Central memory CD8-positive, alpha-beta T cell (primary cell): ENCODE data around the gene GPR3.
"Not testable (repeated sequence)": the region's sequence is repeated elsewhere in the genome, so short reads cannot be mapped to it uniquely, and the experiment has no call there.

Source experiments
- ATAC-seq: fragments of 150-1000 bp; cut with Tn5 transposase; replicated peaks from 2 replicates; pipeline ENCODE4 v1.10.0; 2022; ENCODE audit warnings: mild to moderate bottlenecking, moderate FRiP score, moderate number of reproducible peaks; ENCODE audit not compliant: poor library complexity, severe bottlenecking; ENCODE audit errors: extremely low read depth
- DNase-seq, 2 donors: peaks; one replicate each; pipeline ENCODE4 v3.0.0; 2021; ENCODE audit warnings: low spot score in 2 of 2
- H3K27ac Mint-ChIP-seq: one replicate; pipeline ENCODE4 v1.8.0; 2022; ENCODE audit warnings: low read depth, mild to moderate bottlenecking, moderate library complexity, mixed read lengths
- H3K27me3 Mint-ChIP-seq: one replicate; pipeline ENCODE4 v1.8.0; 2022; ENCODE audit warnings: mixed read lengths
- H3K36me3 Mint-ChIP-seq: one replicate; pipeline ENCODE4 v1.8.0; 2022; ENCODE audit warnings: mild to moderate bottlenecking, moderate library complexity, mixed read lengths; ENCODE audit not compliant: insufficient read depth
- H3K4me1 Mint-ChIP-seq: one replicate; pipeline ENCODE4 v1.8.0; 2022; ENCODE audit warnings: mixed read lengths
- H3K4me3 Mint-ChIP-seq: one replicate; pipeline ENCODE4 v1.8.0; 2022; ENCODE audit warnings: mild to moderate bottlenecking, moderate library complexity, mixed read lengths
- H3K9me3 Mint-ChIP-seq: one replicate; pipeline ENCODE4 v1.8.0; 2022; ENCODE audit warnings: mixed read lengths

The GPR3 gene

GRCh38 chr1:27416387-27417111 is 24.1 kb downstream of the GPR3 start:
- Mint-ChIP-seq H3K27me3 (no peaks in the 10 kb centered on the region), H3K4me1 (peaks cover 41% of the 10 kb centered on the region)

GRCh38 chr1:27417713-27418112 is 25.3 kb downstream of the GPR3 start:
- DNase-seq (no peak), ATAC-seq (no peak)
- peaks cover 45% of the 10 kb centered on the region for H3K36me3 Mint-ChIP-seq
- H3K9me3 Mint-ChIP-seq = no peaks in the 10 kb centered on the region
- no peaks in the 10 kb centered on the region for H3K27me3 Mint-ChIP-seq
- H3K4me1 Mint-ChIP-seq = peaks cover 50% of the 10 kb centered on the region
- H3K4me3 Mint-ChIP-seq = no peak overlapping the region
- peak overlapping the region; percentile 70 for H3K27ac Mint-ChIP-seq

More at GRCh38 chr1:27416387-27417111, 24.1 kb downstream of the GPR3 start:
- Mint-ChIP-seq H3K36me3 (peaks cover 51% of the 10 kb centered on the region), H3K27ac (peak overlapping the region; percentile 49), H3K4me3 (no peak overlapping the region), H3K9me3 (no peaks in the 10 kb centered on the region)
- peak in 1 of 2 donors; percentile 50 for DNase-seq
- ATAC-seq = peak; percentile 81

- ATAC-seq = peak; percentile 48
- Mint-ChIP-seq H3K4me3 (no peak overlapping the region), H3K27ac (peak overlapping the region; percentile 70), H3K27me3 (no peaks in the 10 kb centered on the region), H3K36me3 (peaks cover 40% of the 10 kb centered on the region), H3K4me1 (peaks cover 51% of the 10 kb centered on the region), H3K9me3 (no peaks in the 10 kb centered on the region)
- DNase-seq = no peak
These were observed 26.1 kb downstream of the GPR3 start for GRCh38 chr1:27418326-27419185.

- H3K36me3 Mint-ChIP-seq = peaks cover 29% of the 10 kb centered on the region
- H3K9me3 Mint-ChIP-seq = no peaks in the 10 kb centered on the region
- ATAC-seq (no peak), DNase-seq (no peak)
- H3K4me3 Mint-ChIP-seq = no peak overlapping the region
- H3K27me3 Mint-ChIP-seq = no peaks in the 10 kb centered on the region
- peaks cover 44% of the 10 kb centered on the region for H3K4me1 Mint-ChIP-seq
- no peak overlapping the region for H3K27ac Mint-ChIP-seq
These were observed 31.3 kb downstream of the GPR3 start for GRCh38 chr1:27423709-27424108.

GRCh38 chr1:27427329-27427728 is 34.9 kb downstream of the GPR3 start:
- H3K4me3 Mint-ChIP-seq = no peak overlapping the region

GRCh38 chr1:27427816-27428315 is 35.4 kb downstream of the GPR3 start:
- DNase-seq = no peak
- ATAC-seq = no peak
- Mint-ChIP-seq H3K4me3 (no peak overlapping the region), H3K36me3 (peaks cover 23% of the 10 kb centered on the region), H3K9me3 (no peaks in the 10 kb centered on the region), H3K4me1 (peaks cover 44% of the 10 kb centered on the region), H3K27ac (no peak overlapping the region), H3K27me3 (no peaks in the 10 kb centered on the region)

More at GRCh38 chr1:27427329-27427728, 34.9 kb downstream of the GPR3 start:
- Mint-ChIP-seq H3K9me3 (no peaks in the 10 kb centered on the region), H3K4me1 (peaks cover 49% of the 10 kb centered on the region), H3K36me3 (peaks cover 23% of the 10 kb centered on the region), H3K27me3 (no peaks in the 10 kb centered on the region), H3K27ac (no peak overlapping the region)
- ATAC-seq (no peak), DNase-seq (no peak)

- no peak for ATAC-seq
These were observed 36.0 kb downstream of the GPR3 start for GRCh38 chr1:27428316-27429028.

GRCh38 chr1:27429029-27429425 is 36.6 kb downstream of the GPR3 start:
- Mint-ChIP-seq H3K4me3 (peak overlapping the region; percentile 11), H3K9me3 (no peaks in the 10 kb centered on the region), H3K27ac (peak overlapping the region; percentile 71), H3K4me1 (peaks cover 53% of the 10 kb centered on the region), H3K27me3 (no peaks in the 10 kb centered on the region), H3K36me3 (peaks cover 23% of the 10 kb centered on the region)
- no peak for DNase-seq
- no peak for ATAC-seq

More at GRCh38 chr1:27428316-27429028, 36.0 kb downstream of the GPR3 start:
- Mint-ChIP-seq H3K4me3 (peak overlapping the region; percentile 11), H3K27ac (peak overlapping the region; percentile 71), H3K4me1 (peaks cover 49% of the 10 kb centered on the region), H3K9me3 (no peaks in the 10 kb centered on the region), H3K27me3 (no peaks in the 10 kb centered on the region), H3K36me3 (peaks cover 23% of the 10 kb centered on the region)
- no peak for DNase-seq

- peaks cover 13% of the 10 kb centered on the region for H3K36me3 Mint-ChIP-seq
- DNase-seq (no peak), ATAC-seq (peak; percentile 78)
- H3K4me1 Mint-ChIP-seq = peaks cover 50% of the 10 kb centered on the region
- H3K9me3 Mint-ChIP-seq = no peaks in the 10 kb centered on the region
- peak overlapping the region; percentile 59 for H3K27ac Mint-ChIP-seq
- no peaks in the 10 kb centered on the region for H3K27me3 Mint-ChIP-seq
- H3K4me3 Mint-ChIP-seq = peak overlapping the region; percentile 48
These were observed 38.6 kb downstream of the GPR3 start for GRCh38 chr1:27430903-27431600.

GRCh38 chr1:27431601-27431940 is 39.1 kb downstream of the GPR3 start:
- H3K9me3 Mint-ChIP-seq = no peaks in the 10 kb centered on the region
- H3K27me3 Mint-ChIP-seq = no peaks in the 10 kb centered on the region
- no peak overlapping the region for H3K4me3 Mint-ChIP-seq
- peaks cover 9% of the 10 kb centered on the region for H3K36me3 Mint-ChIP-seq
- H3K4me1 Mint-ChIP-seq = peaks cover 52% of the 10 kb centered on the region
- DNase-seq (no peak), ATAC-seq (no peak)
- H3K27ac Mint-ChIP-seq = peak overlapping the region; percentile 59

- not testable (repeated sequence) for H3K4me3 Mint-ChIP-seq, H3K27ac Mint-ChIP-seq, H3K9me3 Mint-ChIP-seq, DNase-seq, H3K36me3 Mint-ChIP-seq, H3K27me3 Mint-ChIP-seq, ATAC-seq
- H3K4me1 Mint-ChIP-seq = peaks cover 62% of the 10 kb centered on the region
These were observed 40.3 kb downstream of the GPR3 start for GRCh38 chr1:27432725-27433124.

- Mint-ChIP-seq H3K4me1 (peaks cover 63% of the 10 kb centered on the region), H3K27ac (peak overlapping the region; percentile 83), H3K27me3 (no peaks in the 10 kb centered on the region), H3K36me3 (peaks cover 1% of the 10 kb centered on the region), H3K9me3 (no peaks in the 10 kb centered on the region), H3K4me3 (no peak overlapping the region)
- ATAC-seq (no peak), DNase-seq (no peak)
These were observed 41.3 kb downstream of the GPR3 start for GRCh38 chr1:27433706-27434105.
